Measurements from ENCODE around the gene IFNA13. TPM values are rescaled to one million over a fixed set of nuclear protein-coding genes. Genes with fewer than 3 reads are reported as not detected.
A peak's percentile ranks its signal among the peaks of the same experiment; 100 is the strongest.

Gene IFNA13
- polyA plus RNA-seq, 2 of the 4 experiments (the other 2 are of a cell fraction) = not detected

GRCh38 chr9:21414220-21414940, 46.5 kb upstream of the IFNA13 start:
- Histone ChIP-seq H3K4me2 (no peak overlapping the region), H3K9me3 (no peaks in the 10 kb centered on the region), H3K27ac (peak overlapping the region in 1 of 2 experiments; percentile 31; a peak in 2 of 6 replicates), H3K4me3 (no peak overlapping the region), H3K4me1 (peaks cover 24% of the 10 kb centered on the region)
- TF ChIP-seq SREBF2 (IDR thresholded peaks at IDR 0.05) = no peak
- no peak for TF ChIP-seq CHD2 (IDR thresholded peaks at IDR 0.05; ENCODE audit: low read length, partially characterized antibody)
- TF ChIP-seq TFCP2L1 (CRISPR knock-in tag; IDR thresholded peaks at IDR 0.05) = no peak
- TF ChIP-seq ZC3H11A (IDR thresholded peaks at IDR 0.05) = no peak
- no peak for TF ChIP-seq POLR2AphosphoS2 (conservative IDR thresholded peaks at IDR 0.05; ENCODE audit: low read length)
- no peak for TF ChIP-seq HMGXB4 (CRISPR knock-in tag; IDR thresholded peaks at IDR 0.05; ENCODE audit: borderline replicate concordance)
- no peak for TF ChIP-seq EHMT2 (IDR thresholded peaks at IDR 0.05; ENCODE audit: low read depth)
- no peak for TF ChIP-seq ZFP36 (IDR thresholded peaks at IDR 0.05; ENCODE audit: borderline replicate concordance, partially characterized antibody)
- TF ChIP-seq TP53 (CRISPR knock-in tag; IDR thresholded peaks at IDR 0.05) = no peak
- no peak for TF ChIP-seq MAX (IDR thresholded peaks at IDR 0.05)
- ChIA-PET CTCF (interaction anchor here (1.0 to 2.3 kb wide), 2 partner anchors 18 to 178 kb away, joined by 3 to 6 read pairs; no protein-coding TSS in a partner anchor), POLR2A (no interaction called here)
- no peak for ATAC-seq
- no peak for FAIRE-seq
- WGBS (ENCODE audit: missing lambda C conversion rate) = 95% methylated on average over 2 of the region's 2 CpGs
- DNase-seq (ENCODE audit: low read depth in 1 of 2, low spot score in 1 of 2) = no peak

- Histone ChIP-seq H3K4me2 (no peak overlapping the region), H3K9me3 (no peaks in the 10 kb centered on the region), H3K27ac (no peak overlapping the region), H3K4me3 (no peak overlapping the region), H3K4me1 (peaks cover 24% of the 10 kb centered on the region)
- 86% methylated on average over 5 of the region's 5 CpGs for WGBS (ENCODE audit: missing lambda C conversion rate)
- TF ChIP-seq RAD21 (conservative IDR thresholded peaks at IDR 0.05 in 1 of 2, IDR thresholded peaks at IDR 0.05 in 1 of 2) = peak in 1 of 2 experiments; percentile 12; a peak in 1 of 5 replicates
- no peak for TF ChIP-seq SREBF2 (IDR thresholded peaks at IDR 0.05)
- ATAC-seq = peak; percentile 67 to 83; a peak in 4 of 6 replicates
- no peak for DNase-seq (ENCODE audit: low read depth in 1 of 2, low spot score in 1 of 2)
- no peak for FAIRE-seq
- CTCF ChIA-PET = interaction anchor here (1.1 kb wide), 1 partner anchor 17 kb away, joined by 3 read pairs; no protein-coding TSS in a partner anchor
- POLR2A ChIA-PET = no interaction called here
Measured at GRCh38 chr9:21413624-21414023, 45.8 kb upstream of the IFNA13 start.

- CTCF ChIA-PET = interaction anchor here (1.1 kb wide), 1 partner anchor 17 kb away, joined by 3 read pairs; no protein-coding TSS in a partner anchor
- TF ChIP-seq HDAC2 (IDR thresholded peaks at IDR 0.05) (no peak), RAD21 (conservative IDR thresholded peaks at IDR 0.05 in 1 of 2, IDR thresholded peaks at IDR 0.05 in 1 of 2) (no peak), TFCP2L1 (CRISPR knock-in tag; IDR thresholded peaks at IDR 0.05) (no peak), POLR2A (IDR thresholded peaks at IDR 0.05; ENCODE audit: low read length) (no peak), FOSL2 (IDR thresholded peaks at IDR 0.05) (no peak), FOSL2 (CRISPR knock-in tag; IDR thresholded peaks at IDR 0.05) (no peak), ESRRA (IDR thresholded peaks at IDR 0.05; ENCODE audit: borderline replicate concordance, low read length) (no peak), CBX2 (IDR thresholded peaks at IDR 0.05; ENCODE audit: borderline replicate concordance, low read depth) (no peak), NFE2L2 (conservative IDR thresholded peaks at IDR 0.05; ENCODE audit: low read length) (no peak), MYC (IDR thresholded peaks at IDR 0.05; ENCODE audit: borderline replicate concordance, low read length) (no peak), HOXB5 (CRISPR knock-in tag; IDR thresholded peaks at IDR 0.05) (no peak), NR3C1 (IDR thresholded peaks at IDR 0.05) (no peak), CHD2 (IDR thresholded peaks at IDR 0.05; ENCODE audit: low read length, partially characterized antibody) (no peak), ELK1 (IDR thresholded peaks at IDR 0.05; ENCODE audit: low read depth, low read length) (no peak), CBX8 (IDR thresholded peaks at IDR 0.05) (no peak), HOXA7 (CRISPR knock-in tag; IDR thresholded peaks at IDR 0.05) (no peak), CEBPB (IDR thresholded peaks at IDR 0.05) (no peak), PHF8 (IDR thresholded peaks at IDR 0.05; ENCODE audit: borderline replicate concordance, low read depth) (no peak), ATOH8 (CRISPR knock-in tag; IDR thresholded peaks at IDR 0.05; ENCODE audit: low read depth) (no peak), MAZ (IDR thresholded peaks at IDR 0.05; ENCODE audit: borderline replicate concordance, low read depth, low read length) (no peak), CHD4 (IDR thresholded peaks at IDR 0.05; ENCODE audit: borderline replicate concordance) (no peak)
- H3K4me1 ChIP-seq = peaks cover 24% of the 10 kb centered on the region
- no peak overlapping the region for H3K27ac ChIP-seq
- 85% methylated on average over 4 of the region's 4 CpGs for WGBS (ENCODE audit: missing lambda C conversion rate)
- H3K4me2 ChIP-seq = no peak overlapping the region
- no peak overlapping the region for H3K4me3 ChIP-seq
- FAIRE-seq (no peak), ATAC-seq (no peak; a peak in 1 of 6 replicates), DNase-seq (ENCODE audit: low read depth in 1 of 2, low spot score in 1 of 2) (no peak)
- H3K9me3 ChIP-seq = no peaks in the 10 kb centered on the region
- POLR2A ChIA-PET = no interaction called here
Measured at GRCh38 chr9:21413151-21413550, 45.3 kb upstream of the IFNA13 start.

All from A549 (cell line).